Endothelial cell of umbilical vein (primary cell): ENCODE data around the gene DEFB129. TPM values are rescaled to one million over a fixed set of nuclear protein-coding genes. Genes with fewer than 3 reads are reported as not detected.

Experiments used
- BruUV-seq: library from RNA; stranded (reverse); fragments of 400-500 nt; replicated peaks from 2 replicates; lab custom pipeline; 2021; lab: Mats Ljungman, UMichigan
- CTCF ChIA-PET: fragments of 300-600, 350-600 bp; sonication (Branson Sonifier 250); formaldehyde crosslinking; loops from one replicate; lab custom pipeline; 2021; ENCODE audit warnings: antibody characterized with exemption, inconsistent platforms; lab: Charles Lee
- POLR2A ChIA-PET: fragments of 300-600, 350-600 bp; sonication (Branson Sonifier 250); formaldehyde crosslinking; loops from one replicate; lab custom pipeline; 2021; ENCODE audit warnings: antibody characterized with exemption, inconsistent platforms; lab: Charles Lee
- DNase-seq: peaks from one replicate; pipeline ENCODE4 v3.0.0-alpha.2; 2011; ENCODE audit warnings: low read depth, low spot score
- FAIRE-seq: peaks from 2 replicates; lab custom pipeline; 2011; peaks lifted over from hg19 to GRCh38; lab: Jason Lieb, UNC
- H2AFZ ChIP-seq: 2 replicates; pipeline ENCODE4 v1.6.0; 2012; ENCODE audit warnings: low read depth, low read length, control low read depth, inconsistent platforms
- H3K27ac ChIP-seq: 2 replicates; pipeline ENCODE4 v1.5.1; 2011; ENCODE audit warnings: low read depth, mild to moderate bottlenecking, control low read depth, low read length, moderate library complexity; ENCODE audit not compliant: insufficient read depth
- H3K27me3 ChIP-seq, 2 experiments: 2 replicates each; pipeline versions ENCODE4 v1.6.0 to v1.6.1; 2011; ENCODE audit warnings: low read length in 2 of 2, mixed read lengths in 1 of 2; ENCODE audit not compliant: control insufficient read depth in 2 of 2, insufficient read depth in 2 of 2
- H3K36me3 ChIP-seq, 2 experiments: 2 replicates in 1 of 2; 3 replicates in 1 of 2; pipeline ENCODE4 v1.5.1; 2011; ENCODE audit warnings: low read length in 2 of 2, mild to moderate bottlenecking in 1 of 2, moderate library complexity in 1 of 2; ENCODE audit not compliant: control insufficient read depth in 2 of 2, insufficient read depth in 2 of 2; ENCODE audit errors: extremely low read depth in 1 of 2
- H3K4me1 ChIP-seq: 3 replicates; pipeline ENCODE4 v1.5.1; 2011; ENCODE audit warnings: mild to moderate bottlenecking, low read length; ENCODE audit not compliant: control insufficient read depth, insufficient read depth; ENCODE audit errors: extremely low read depth
- H3K4me2 ChIP-seq: 2 replicates; pipeline ENCODE4 v1.6.1; 2011; ENCODE audit warnings: low read length, control low read depth, mixed read lengths; ENCODE audit not compliant: insufficient read depth
- H3K4me3 ChIP-seq, 3 experiments: fragments of 200-600 bp in 1 of 3; sonication (generic), shearing (Covaris generic) in 1 of 3; replicated peaks in 1 of 3; 2 replicates each; pipeline ENCODE4 v1.5.1; 2011 to 2016; ENCODE audit warnings: control low read depth in 3 of 3, low read length in 3 of 3, mild to moderate bottlenecking in 2 of 3, inconsistent platforms in 1 of 3, low read depth in 1 of 3, moderate library complexity in 1 of 3; ENCODE audit not compliant: insufficient read depth in 1 of 3
- H3K79me2 ChIP-seq: 2 replicates; pipeline ENCODE4 v1.6.0; 2012; ENCODE audit warnings: low read length, inconsistent platforms; ENCODE audit not compliant: control insufficient read depth, insufficient read depth
- H3K9ac ChIP-seq: replicated peaks from 2 replicates; pipeline ENCODE3; 2011; ENCODE audit warnings: low read length, control low read depth; ENCODE audit not compliant: insufficient read depth; ENCODE audit errors: extremely low read depth
- H3K9me1 ChIP-seq: replicated peaks from 3 replicates; pipeline ENCODE4 v1.6.0; 2011; ENCODE audit warnings: mild to moderate bottlenecking, low read length; ENCODE audit not compliant: control insufficient read depth, insufficient read depth; ENCODE audit errors: extremely low read depth
- H3K9me3 ChIP-seq: replicated peaks from 2 replicates; pipeline ENCODE4 v1.5.1; 2012; ENCODE audit warnings: low read length, inconsistent platforms; ENCODE audit not compliant: control insufficient read depth, insufficient read depth
- H4K20me1 ChIP-seq: replicated peaks from 2 replicates; pipeline ENCODE3; 2011; ENCODE audit warnings: mild to moderate bottlenecking, low read length; ENCODE audit not compliant: control insufficient read depth, insufficient read depth; ENCODE audit errors: extremely low read depth
- EZH2 ChIP-seq: IDR thresholded peaks from 2 replicates; pipeline ENCODE4 v1.6.1; 2012; ENCODE audit warnings: borderline replicate concordance, low read depth, mild to moderate bottlenecking, moderate library complexity, low read length, inconsistent platforms; ENCODE audit not compliant: severe bottlenecking
- FOS ChIP-seq: IDR thresholded peaks from 2 replicates; pipeline ENCODE4 v1.6.1; 2011; ENCODE audit warnings: mild to moderate bottlenecking, low read length, moderate library complexity, borderline replicate concordance; ENCODE audit not compliant: insufficient read depth
- GATA2 ChIP-seq: IDR thresholded peaks from 2 replicates; pipeline ENCODE4 v1.7.0; 2011; ENCODE audit warnings: low read depth, mild to moderate bottlenecking, moderate library complexity, mixed read lengths, low read length; ENCODE audit not compliant: insufficient read length, insufficient read depth
- JUN ChIP-seq: IDR thresholded peaks from 2 replicates; pipeline ENCODE4 v1.6.1; 2011; ENCODE audit warnings: borderline replicate concordance, low read depth; ENCODE audit not compliant: insufficient read length, insufficient read depth
- MYC ChIP-seq: IDR thresholded peaks from one replicate; pipeline ENCODE4 v1.6.1; 2011; ENCODE audit warnings: mild to moderate bottlenecking, low read depth, low read length
- POLR2A ChIP-seq: IDR thresholded peaks from 2 replicates; pipeline ENCODE4 v1.6.1; 2012; ENCODE audit warnings: low read depth, mild to moderate bottlenecking, control low read depth, low read length
- POLR2AphosphoS5 ChIP-seq: IDR thresholded peaks from 2 replicates; pipeline ENCODE4 v1.6.1; 2012; ENCODE audit warnings: low read depth, mild to moderate bottlenecking, control low read depth, low read length, moderate library complexity; ENCODE audit not compliant: insufficient read depth
- dilution Hi-C: fragments of 300-500 bp; cut with MboI; formaldehyde crosslinking; loops from one replicate; pipeline ENCODE4 v1.15.0; 2019; ENCODE audit warnings: low sequenced_read_pairs; ENCODE audit not compliant: extremely low pct_ligation_motif_present
- intact Hi-C: fragments of 100-400 bp; cut with micrococcal nuclease; formaldehyde crosslinking; loops from one replicate; pipeline ENCODE4 v1.10.0; 2022
- polyA plus RNA-seq, 4 experiments: library from polyadenylated mRNA; depleted of rRNA in 3 of 4; stranded (reverse) in 3 of 4; unstranded in 1 of 4; fragments of >200 nt; gene quantifications; 2 replicates each; pipeline versions ENCODE4 v1.2.1 to v1.2.3, GENCODE V29; 2011 to 2012; ENCODE audit warnings: missing spikeins in 1 of 4
- total RNA-seq: library from RNA; stranded (reverse); gene quantifications from 2 replicates; pipeline ENCODE4 v1.2.3, GENCODE V29; 2021
- TF ChIP-seq, protein P1 (sequence below), 2 donors: IDR thresholded peaks; 1 replicate in 1 of 2; 2 replicates in 1 of 2; pipeline ENCODE4 v1.5.1; 2011; ENCODE audit warnings: low read length in 2 of 2, mild to moderate bottlenecking in 2 of 2, moderate library complexity in 2 of 2, control low read depth in 1 of 2, inconsistent platforms in 1 of 2, low read depth in 1 of 2; ENCODE audit not compliant: insufficient read depth in 1 of 2; ENCODE audit errors: extremely low read depth in 1 of 2
- TF ChIP-seq, protein P2 (sequence below): IDR thresholded peaks from 2 replicates; pipeline ENCODE4 v1.6.1; 2011; ENCODE audit not compliant: insufficient read depth, insufficient read length

Gene DEFB129
- total and polyA plus RNA-seq, 2 donors (not counting 3 experiments of a cell fraction or from before 2014, with no cell fraction given) = not detected

DNA sequence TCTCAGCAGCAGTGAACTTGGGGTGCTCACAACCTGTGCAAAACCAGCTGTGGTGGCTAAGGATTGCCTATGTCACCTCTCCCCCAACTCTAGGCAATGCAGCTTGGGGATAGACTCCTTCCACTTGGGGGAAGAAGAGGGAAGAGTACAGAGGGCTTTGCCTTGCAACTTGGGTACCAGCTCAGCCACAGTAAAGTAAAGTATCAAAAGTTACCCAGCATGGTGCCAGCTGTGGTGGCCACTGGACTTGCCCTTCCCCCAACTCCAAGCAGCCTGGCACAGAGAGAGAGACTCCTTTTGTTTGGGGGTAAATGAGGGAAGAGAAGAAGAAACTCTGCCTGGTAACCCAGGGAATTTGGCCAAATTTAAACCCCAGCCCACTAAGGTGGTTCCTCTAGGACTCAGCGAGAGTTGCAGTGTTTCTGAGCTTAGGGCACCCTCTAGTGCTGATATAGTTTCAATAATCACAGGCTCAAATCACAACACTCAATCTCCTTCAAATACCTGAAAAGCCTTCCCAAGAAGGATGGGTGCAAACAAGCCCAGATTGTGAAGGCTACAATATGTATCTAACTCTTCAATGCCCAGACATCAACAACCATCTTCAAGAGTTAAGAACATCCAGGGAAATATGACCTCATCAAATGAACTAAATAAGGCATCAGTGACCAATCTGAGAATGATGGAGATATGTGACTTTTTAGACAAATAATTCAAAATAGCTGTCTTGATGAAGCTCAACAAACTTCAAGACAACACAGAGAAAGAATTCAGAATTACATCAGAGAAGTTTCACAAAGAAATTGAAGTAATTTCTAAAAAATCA, 7.6 kb upstream of the DEFB129 start:
- DNase-seq (peak; percentile 7), FAIRE-seq (no peak)
- no peaks in the 10 kb centered on the region for H4K20me1 ChIP-seq
- dilution Hi-C loops (no loop called here), intact Hi-C loops (no loop called here)
- H3K27ac ChIP-seq = no peak overlapping the region
- no peak overlapping the region for H3K4me3 ChIP-seq
- POLR2A ChIA-PET = no interaction called here
- no peak overlapping the region for H3K9ac ChIP-seq
- no peaks in the 10 kb centered on the region for H3K9me1 ChIP-seq
- CTCF ChIA-PET = interaction anchor here (0.7 to 1.7 kb wide), 5 partner anchors 9 to 111 kb away, joined by 3 to 5 read pairs (median 4); no protein-coding TSS in a partner anchor
- no peaks in the 10 kb centered on the region for H3K36me3 ChIP-seq
- H3K4me1 ChIP-seq = no peaks in the 10 kb centered on the region
- TF ChIP-seq, protein P1, sequence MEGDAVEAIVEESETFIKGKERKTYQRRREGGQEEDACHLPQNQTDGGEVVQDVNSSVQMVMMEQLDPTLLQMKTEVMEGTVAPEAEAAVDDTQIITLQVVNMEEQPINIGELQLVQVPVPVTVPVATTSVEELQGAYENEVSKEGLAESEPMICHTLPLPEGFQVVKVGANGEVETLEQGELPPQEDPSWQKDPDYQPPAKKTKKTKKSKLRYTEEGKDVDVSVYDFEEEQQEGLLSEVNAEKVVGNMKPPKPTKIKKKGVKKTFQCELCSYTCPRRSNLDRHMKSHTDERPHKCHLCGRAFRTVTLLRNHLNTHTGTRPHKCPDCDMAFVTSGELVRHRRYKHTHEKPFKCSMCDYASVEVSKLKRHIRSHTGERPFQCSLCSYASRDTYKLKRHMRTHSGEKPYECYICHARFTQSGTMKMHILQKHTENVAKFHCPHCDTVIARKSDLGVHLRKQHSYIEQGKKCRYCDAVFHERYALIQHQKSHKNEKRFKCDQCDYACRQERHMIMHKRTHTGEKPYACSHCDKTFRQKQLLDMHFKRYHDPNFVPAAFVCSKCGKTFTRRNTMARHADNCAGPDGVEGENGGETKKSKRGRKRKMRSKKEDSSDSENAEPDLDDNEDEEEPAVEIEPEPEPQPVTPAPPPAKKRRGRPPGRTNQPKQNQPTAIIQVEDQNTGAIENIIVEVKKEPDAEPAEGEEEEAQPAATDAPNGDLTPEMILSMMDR (IDR thresholded peaks at IDR 0.05; ENCODE audit: extremely low read depth in 1 of 2, insufficient read depth in 1 of 2, low read depth in 1 of 2, low read length in 2 of 2) = no peak
- TF ChIP-seq POLR2A (no peak), JUN (no peak), GATA2 (no peak), POLR2AphosphoS5 (no peak), EZH2 (no peak), MYC (no peak), FOS (no peak)
- TF ChIP-seq, protein P2, sequence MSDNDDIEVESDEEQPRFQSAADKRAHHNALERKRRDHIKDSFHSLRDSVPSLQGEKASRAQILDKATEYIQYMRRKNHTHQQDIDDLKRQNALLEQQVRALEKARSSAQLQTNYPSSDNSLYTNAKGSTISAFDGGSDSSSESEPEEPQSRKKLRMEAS = no peak
- no peak overlapping the region for H2AFZ ChIP-seq
- H3K9me3 ChIP-seq = no peaks in the 10 kb centered on the region
- BruUV-seq = no TSS peak
- H3K79me2 ChIP-seq = no peaks in the 10 kb centered on the region
- peaks cover 8 to 24% of the 10 kb centered on the region in 2 experiments for H3K27me3 ChIP-seq
- no peak overlapping the region for H3K4me2 ChIP-seq
